Measurements from ENCODE around the gene MEIS1. TPM values are rescaled to one million over a fixed set of nuclear protein-coding genes. Genes with fewer than 3 reads are reported as not detected.

The MEIS1 gene
- total RNA-seq, 2 donors from 2014 or later, result 1.8 to 2.3 TPM

DNA sequence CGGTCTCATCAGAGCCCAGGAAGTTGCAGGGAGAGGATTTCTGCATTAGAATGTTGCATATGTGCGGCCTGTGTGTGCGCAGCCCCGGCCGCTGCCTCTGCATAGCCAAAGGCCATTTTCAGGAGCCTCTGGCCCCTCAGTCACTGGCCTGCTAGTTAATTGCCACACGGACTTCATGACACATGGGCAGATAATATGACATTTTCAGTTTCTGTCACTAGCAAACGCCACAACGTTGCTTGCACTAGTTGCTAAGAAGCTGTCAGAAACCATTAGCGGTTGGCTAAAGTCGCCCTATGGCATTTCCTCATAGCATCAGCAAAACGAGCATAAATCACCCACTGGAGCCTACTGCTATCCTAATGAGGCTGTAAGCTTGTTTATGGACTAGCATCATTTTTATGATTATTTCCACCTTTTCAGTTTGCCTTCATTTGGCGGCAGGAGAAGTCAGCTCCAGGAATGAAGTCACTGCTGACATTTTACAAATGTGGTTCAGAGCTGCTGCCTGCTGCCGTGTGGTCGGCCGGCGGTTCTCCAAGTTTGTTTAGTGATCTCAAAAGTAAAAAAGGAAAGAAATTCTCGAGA lies 73.7 kb downstream of the MEIS1 start:
- peaks cover 11% of the 10 kb centered on the region for H3K4me1 ChIP-seq (ENCODE audit: control insufficient read depth, insufficient read depth, low read length)
- no peak overlapping the region for H3K4me3 ChIP-seq (ENCODE audit: low read length)
- no peak for TF ChIP-seq CTCF (conservative IDR thresholded peaks at IDR 0.05)
- H3K9me3 ChIP-seq (ENCODE audit: control insufficient read depth, low read length), result no peaks in the 10 kb centered on the region
- H3K9me3 Mint-ChIP-seq, result no peaks in the 10 kb centered on the region
- WGBS, 2 experiments (ENCODE audit: insufficient coverage in 1 of 2, insufficient read length in 1 of 2), result 65 to 70% methylated on average over 13 to 17 of the region's 17 CpGs
- no peaks in the 10 kb centered on the region for H3K36me3 ChIP-seq (ENCODE audit: control insufficient read depth, insufficient read depth, low read length)
- no peaks in the 10 kb centered on the region for H3K27me3 ChIP-seq (ENCODE audit: control insufficient read depth, insufficient read depth, low read length, poor library complexity, severe bottlenecking)
- H3K36me3 Mint-ChIP-seq (ENCODE audit: low read depth), result no peaks in the 10 kb centered on the region
- peaks cover 5% of the 10 kb centered on the region for H3K27me3 Mint-ChIP-seq (ENCODE audit: insufficient read depth)
- H3K4me3 Mint-ChIP-seq, result peak overlapping the region; percentile 12
- no peak overlapping the region for H3K27ac Mint-ChIP-seq
- no peak overlapping the region for H3K9ac ChIP-seq (ENCODE audit: extremely low read depth, low read length, poor library complexity, severe bottlenecking)
- H3K27ac ChIP-seq (ENCODE audit: low read depth, low read length), result peak overlapping the region; percentile 65
- DNase-seq, result peak; percentile 55
- peaks cover 32% of the 10 kb centered on the region for H3K4me1 Mint-ChIP-seq

GRCh38 chr2:66509326-66509811 lies 74.4 kb downstream of the MEIS1 start:
- no peak for DNase-seq
- Histone ChIP-seq H3K4me3 (ENCODE audit: low read length) (no peak overlapping the region), H3K27me3 (ENCODE audit: control insufficient read depth, insufficient read depth, low read length, poor library complexity, severe bottlenecking) (no peaks in the 10 kb centered on the region), H3K9ac (ENCODE audit: extremely low read depth, low read length, poor library complexity, severe bottlenecking) (no peak overlapping the region), H3K4me1 (ENCODE audit: control insufficient read depth, insufficient read depth, low read length) (peaks cover 11% of the 10 kb centered on the region), H3K9me3 (ENCODE audit: control insufficient read depth, low read length) (no peaks in the 10 kb centered on the region), H3K36me3 (ENCODE audit: control insufficient read depth, insufficient read depth, low read length) (no peaks in the 10 kb centered on the region), H3K27ac (ENCODE audit: low read depth, low read length) (no peak overlapping the region)
- Mint-ChIP-seq H3K4me3 (no peak overlapping the region), H3K27me3 (ENCODE audit: insufficient read depth) (peaks cover 6% of the 10 kb centered on the region), H3K36me3 (ENCODE audit: low read depth) (no peaks in the 10 kb centered on the region), H3K9me3 (no peaks in the 10 kb centered on the region), H3K27ac (no peak overlapping the region), H3K4me1 (peaks cover 32% of the 10 kb centered on the region)
- WGBS, 2 experiments (ENCODE audit: insufficient coverage in 1 of 2, insufficient read length in 1 of 2), result 80% methylated on average over 1 of the region's 1 CpG; no CpG with 5 or more reads in 1 of the 2 experiments
- no peak for TF ChIP-seq CTCF (conservative IDR thresholded peaks at IDR 0.05)

DNA sequence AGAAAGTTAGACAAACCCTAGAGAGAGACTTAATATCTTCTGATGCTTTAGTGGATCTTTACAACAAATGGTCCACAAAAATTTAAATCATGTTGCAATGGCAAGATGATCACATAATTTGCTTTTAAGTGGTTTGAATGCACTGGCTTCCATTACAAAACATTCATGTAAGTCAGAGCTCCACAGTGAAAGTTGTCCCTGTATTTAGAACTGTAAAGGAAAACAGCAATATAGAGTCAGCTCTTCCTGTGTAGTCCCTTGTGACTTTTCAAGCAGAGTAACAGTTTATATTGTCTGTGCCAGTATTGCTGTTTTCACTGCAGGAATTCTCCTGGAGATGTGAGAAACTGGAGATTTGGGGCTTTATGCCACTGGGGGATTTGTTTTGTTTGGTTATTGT lies 77.7 kb downstream of the MEIS1 start:
- H3K9me3 Mint-ChIP-seq, result no peaks in the 10 kb centered on the region
- peaks cover 14% of the 10 kb centered on the region for H3K27me3 Mint-ChIP-seq (ENCODE audit: insufficient read depth)
- Histone ChIP-seq H3K27ac (ENCODE audit: low read depth, low read length) (no peak overlapping the region), H3K4me3 (ENCODE audit: low read length) (no peak overlapping the region), H3K4me1 (ENCODE audit: control insufficient read depth, insufficient read depth, low read length) (peaks cover 11% of the 10 kb centered on the region), H3K27me3 (ENCODE audit: control insufficient read depth, insufficient read depth, low read length, poor library complexity, severe bottlenecking) (no peaks in the 10 kb centered on the region), H3K9ac (ENCODE audit: extremely low read depth, low read length, poor library complexity, severe bottlenecking) (no peak overlapping the region), H3K36me3 (ENCODE audit: control insufficient read depth, insufficient read depth, low read length) (no peaks in the 10 kb centered on the region), H3K9me3 (ENCODE audit: control insufficient read depth, low read length) (no peaks in the 10 kb centered on the region)
- no peak for TF ChIP-seq CTCF (conservative IDR thresholded peaks at IDR 0.05)
- H3K27ac Mint-ChIP-seq, result no peak overlapping the region
- no peaks in the 10 kb centered on the region for H3K36me3 Mint-ChIP-seq (ENCODE audit: low read depth)
- no peak overlapping the region for H3K4me3 Mint-ChIP-seq
- no peak for DNase-seq
- peaks cover 35% of the 10 kb centered on the region for H3K4me1 Mint-ChIP-seq

All from endodermal cell (in vitro differentiated cells).